Endometrial microvascular endothelial cells (primary cell): ENCODE measurements around the gene IPPK. TPM values are rescaled to one million over a fixed set of nuclear protein-coding genes. Genes with fewer than 3 reads are reported as not detected.
"Not testable (repeated sequence)": the region's sequence is repeated elsewhere in the genome, so short reads cannot be mapped to it uniquely, and the experiment has no call there.

Experiments used
- in situ Hi-C: cut with HindIII; loops from 2 replicates; pipeline ENCODE4 v1.10.0; 2017; ENCODE audit warnings: low sequenced_read_pairs, low pct_unique_long_range_greater_than_20kb; ENCODE audit errors: inconsistent ontology term
- total RNA-seq: library from RNA; depleted of rRNA; stranded (reverse); fragments of >200 nt; gene quantifications from one replicate; pipeline ENCODE4 v1.2.3, GENCODE V29; 2015; ENCODE audit errors: inconsistent ontology term

IPPK gene
- total RNA-seq, 1 donor from 2014 or later = 21.2 TPM

DNA sequence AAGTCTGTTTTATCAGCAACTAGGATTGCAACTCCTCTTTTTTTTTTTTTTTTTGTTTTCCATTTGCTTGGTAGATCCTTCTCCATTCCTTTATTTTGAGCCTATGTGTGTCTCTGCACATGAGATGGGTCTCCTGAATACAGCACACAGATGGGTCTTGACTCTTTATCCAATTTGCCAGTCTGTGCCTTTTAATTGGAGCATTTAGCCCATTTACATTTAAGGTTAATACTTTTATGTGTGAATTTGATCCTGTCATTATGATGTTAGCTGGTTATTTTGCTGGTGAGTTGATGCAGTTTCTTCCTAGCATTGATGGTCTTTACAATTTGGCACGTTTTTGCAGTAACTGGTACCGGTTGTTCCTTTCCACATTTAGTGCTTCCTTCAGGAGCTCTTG lies 98.1 kb downstream of the IPPK start:
- in situ Hi-C loops = not testable (repeated sequence)

DNA sequence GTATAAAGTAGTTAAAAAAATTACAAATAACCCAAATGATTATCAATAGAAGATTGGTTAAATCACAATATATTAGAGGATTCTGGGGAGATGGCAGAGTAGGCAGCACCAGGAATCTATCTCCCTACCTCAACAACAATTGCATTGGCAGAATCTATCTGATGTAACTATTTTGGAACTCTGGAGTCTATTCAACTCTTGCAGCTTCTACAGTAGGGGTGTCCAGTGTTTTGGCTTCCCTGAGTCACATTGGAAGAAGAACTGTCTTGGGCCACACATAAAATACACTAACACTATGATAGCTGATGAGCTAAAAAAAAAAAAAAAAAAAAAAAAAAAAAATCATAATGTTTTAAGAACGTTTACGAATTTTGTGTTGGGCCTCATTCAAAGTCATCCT lies 104.9 kb downstream of the IPPK start:
- in situ Hi-C loops = no loop called here

DNA sequence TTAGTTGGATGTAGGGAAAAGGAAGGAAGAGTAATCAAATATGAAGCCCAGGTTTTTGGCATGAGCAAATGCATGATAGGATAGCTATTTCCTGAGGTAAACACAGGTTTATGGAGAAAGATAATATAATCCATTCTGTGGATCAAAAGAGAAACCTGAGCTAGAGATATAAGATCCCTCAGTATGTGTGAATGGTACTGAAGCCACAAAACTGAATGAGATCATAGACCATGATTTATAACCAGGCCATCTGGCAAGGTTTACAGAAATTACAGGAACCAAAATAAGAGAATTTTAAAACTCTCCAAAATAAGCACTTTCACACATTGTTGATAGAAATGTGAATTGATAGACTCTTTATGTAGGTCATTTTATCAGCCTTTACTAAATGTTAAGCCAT lies 105.4 kb downstream of the IPPK start:
- in situ Hi-C loops = no loop called here

Other genes with a start within 250 kb of the IPPK start
- not detected for gene OMD, start 245.7 kb downstream of the IPPK start, total RNA-seq
- gene ASPN, start 187.6 kb downstream of the IPPK start, total RNA-seq = not detected
- not detected for gene ECM2, start 134.1 kb downstream of the IPPK start, total RNA-seq
- gene BICD2, start 94.7 kb upstream of the IPPK start, total RNA-seq = 43.1 TPM
- gene ZNF484, start 207.9 kb upstream of the IPPK start, total RNA-seq = 6.0 TPM